ENCODE data around the gene RYR2. TPM values are rescaled to one million over a fixed set of nuclear protein-coding genes. Genes with fewer than 3 reads are reported as not detected.

Gene RYR2
- total RNA-seq, 1 donor from 2014 or later, result 7.8 TPM

DNA sequence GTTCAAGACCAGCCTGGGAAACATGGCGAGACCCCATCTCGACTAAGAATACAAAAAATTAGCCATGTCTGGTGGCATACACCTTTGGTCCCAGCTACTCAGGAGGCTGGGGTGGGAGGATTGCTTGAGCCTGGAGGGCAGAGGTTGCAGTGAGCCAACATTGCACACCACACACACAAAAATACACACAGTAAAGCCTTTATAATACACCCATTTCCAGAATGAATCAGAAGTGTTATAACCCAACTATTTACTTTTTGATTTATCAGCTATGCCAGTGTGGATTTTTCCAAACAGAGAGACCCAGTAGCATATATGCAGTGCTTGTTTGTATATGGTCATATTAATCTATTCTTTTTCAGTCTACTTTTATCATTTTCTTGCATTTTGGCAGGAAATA, 648.7 kb downstream of the RYR2 start:
- no peaks in the 10 kb centered on the region for H3K9me3 ChIP-seq
- ATAC-seq (no peak), DNase-seq (no peak)
- H3K4me1 ChIP-seq, result no peaks in the 10 kb centered on the region
- TF ChIP-seq, protein P1, sequence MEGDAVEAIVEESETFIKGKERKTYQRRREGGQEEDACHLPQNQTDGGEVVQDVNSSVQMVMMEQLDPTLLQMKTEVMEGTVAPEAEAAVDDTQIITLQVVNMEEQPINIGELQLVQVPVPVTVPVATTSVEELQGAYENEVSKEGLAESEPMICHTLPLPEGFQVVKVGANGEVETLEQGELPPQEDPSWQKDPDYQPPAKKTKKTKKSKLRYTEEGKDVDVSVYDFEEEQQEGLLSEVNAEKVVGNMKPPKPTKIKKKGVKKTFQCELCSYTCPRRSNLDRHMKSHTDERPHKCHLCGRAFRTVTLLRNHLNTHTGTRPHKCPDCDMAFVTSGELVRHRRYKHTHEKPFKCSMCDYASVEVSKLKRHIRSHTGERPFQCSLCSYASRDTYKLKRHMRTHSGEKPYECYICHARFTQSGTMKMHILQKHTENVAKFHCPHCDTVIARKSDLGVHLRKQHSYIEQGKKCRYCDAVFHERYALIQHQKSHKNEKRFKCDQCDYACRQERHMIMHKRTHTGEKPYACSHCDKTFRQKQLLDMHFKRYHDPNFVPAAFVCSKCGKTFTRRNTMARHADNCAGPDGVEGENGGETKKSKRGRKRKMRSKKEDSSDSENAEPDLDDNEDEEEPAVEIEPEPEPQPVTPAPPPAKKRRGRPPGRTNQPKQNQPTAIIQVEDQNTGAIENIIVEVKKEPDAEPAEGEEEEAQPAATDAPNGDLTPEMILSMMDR (IDR thresholded peaks at IDR 0.05), result no peak
- no peaks in the 10 kb centered on the region for H3K27me3 ChIP-seq
- H3K36me3 ChIP-seq, result no peaks in the 10 kb centered on the region
- no peak overlapping the region for H3K4me3 ChIP-seq
- intact Hi-C loops (cut with DNase I), result no loop called here
- no peak overlapping the region for H3K27ac ChIP-seq

DNA sequence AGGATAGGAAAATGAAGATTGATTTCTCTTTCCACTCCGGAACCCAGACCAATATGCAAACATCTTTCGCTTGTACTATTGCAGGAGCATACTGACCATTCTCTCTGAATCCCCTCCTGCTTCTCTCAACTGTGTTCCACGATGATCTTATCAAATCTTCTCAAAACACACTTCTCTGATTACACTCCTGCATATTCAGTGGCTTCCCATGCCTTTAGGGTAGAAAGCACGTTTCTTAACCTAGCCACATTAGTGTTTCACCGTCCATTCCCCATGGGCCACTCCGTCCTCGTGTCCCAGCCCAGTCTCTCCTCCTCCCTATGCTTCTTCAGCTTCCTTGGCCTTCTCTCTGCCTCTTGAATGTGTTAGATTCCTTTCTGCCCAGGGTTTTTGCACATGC, 650.3 kb downstream of the RYR2 start:
- intact Hi-C loops (cut with DNase I), result no loop called here

DNA sequence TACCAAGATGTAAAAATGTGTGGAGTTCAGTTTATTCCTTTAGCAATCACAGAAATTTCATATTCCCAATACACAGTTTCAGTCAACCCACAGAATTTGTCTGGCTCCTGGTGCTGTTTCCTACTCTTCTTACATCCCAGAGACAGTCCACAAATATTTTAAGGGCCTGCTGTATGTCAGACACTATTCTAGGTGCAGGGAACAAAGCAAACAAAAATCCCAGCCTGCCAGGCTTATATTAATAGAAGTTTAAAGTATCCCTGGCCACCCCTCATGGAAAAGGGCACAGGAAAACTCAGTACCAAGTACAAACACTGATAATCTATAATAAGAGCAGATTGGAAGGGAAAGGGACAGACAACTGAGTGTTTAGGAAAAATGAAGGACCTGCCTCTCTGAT, 653.9 kb downstream of the RYR2 start:
- ATAC-seq (no peak), DNase-seq (no peak)
- TF ChIP-seq, protein P1 (IDR thresholded peaks at IDR 0.05), result no peak
- Histone ChIP-seq H3K27me3 (no peaks in the 10 kb centered on the region), H3K4me1 (no peaks in the 10 kb centered on the region), H3K4me3 (no peak overlapping the region), H3K27ac (no peak overlapping the region), H3K9me3 (no peaks in the 10 kb centered on the region), H3K36me3 (no peaks in the 10 kb centered on the region)
- intact Hi-C loops (cut with DNase I), result no loop called here

More for the DNA sequence above, 650.3 kb downstream of the RYR2 start:
- H3K36me3 ChIP-seq, result no peaks in the 10 kb centered on the region
- no peak overlapping the region for H3K4me3 ChIP-seq
- ATAC-seq (no peak), DNase-seq (no peak)
- TF ChIP-seq, protein P1 (IDR thresholded peaks at IDR 0.05), result no peak
- H3K4me1 ChIP-seq, result no peaks in the 10 kb centered on the region
- H3K27ac ChIP-seq, result no peak overlapping the region
- H3K9me3 ChIP-seq, result no peaks in the 10 kb centered on the region
- no peaks in the 10 kb centered on the region for H3K27me3 ChIP-seq

DNA sequence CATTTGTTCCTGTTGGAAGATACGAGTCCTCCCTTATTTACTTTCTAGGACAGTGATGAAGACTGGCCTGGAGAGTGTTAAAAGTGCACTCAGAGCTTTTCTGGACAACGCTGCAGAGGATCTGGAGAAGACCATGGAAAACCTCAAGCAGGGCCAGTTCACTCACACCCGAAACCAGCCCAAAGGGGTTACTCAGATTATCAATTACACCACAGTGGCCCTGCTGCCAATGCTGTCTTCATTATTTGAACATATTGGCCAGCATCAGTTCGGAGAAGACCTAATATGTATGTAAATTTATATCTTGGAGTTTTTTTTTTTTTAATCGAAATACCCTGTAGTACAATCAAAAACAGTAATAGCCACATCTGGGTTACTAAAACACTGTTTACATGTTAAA, 658.2 kb downstream of the RYR2 start:
- DNase-seq (no peak), ATAC-seq (no peak)
- TF ChIP-seq, protein P1 (IDR thresholded peaks at IDR 0.05), result no peak
- Histone ChIP-seq H3K27ac (no peak overlapping the region), H3K36me3 (no peaks in the 10 kb centered on the region), H3K9me3 (no peaks in the 10 kb centered on the region), H3K4me1 (no peaks in the 10 kb centered on the region), H3K4me3 (no peak overlapping the region), H3K27me3 (no peaks in the 10 kb centered on the region)
- intact Hi-C loops (cut with DNase I), result no loop called here

DNA sequence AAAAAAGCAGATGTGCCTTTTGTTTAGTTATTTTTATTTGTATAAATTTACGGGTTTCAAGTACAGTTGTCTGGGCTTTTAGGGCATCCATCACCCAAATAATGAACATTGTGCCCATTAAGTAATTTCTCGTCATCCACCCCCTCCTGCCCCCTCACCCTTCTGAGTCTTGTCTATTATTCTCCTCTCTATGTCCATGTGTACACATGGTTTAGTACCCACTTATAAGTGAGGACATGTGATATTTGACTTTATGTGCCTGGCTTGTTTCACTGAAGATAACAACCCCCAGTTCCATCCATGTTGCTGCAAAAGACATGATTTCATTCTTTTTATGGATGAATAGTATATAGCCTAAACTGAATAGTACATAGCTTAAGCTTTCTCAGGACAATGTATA, 659.5 kb downstream of the RYR2 start:
- intact Hi-C loops (cut with DNase I), result no loop called here

More for the DNA sequence above, 659.5 kb downstream of the RYR2 start:
- Histone ChIP-seq H3K9me3 (no peaks in the 10 kb centered on the region), H3K4me3 (no peak overlapping the region), H3K27ac (no peak overlapping the region), H3K36me3 (no peaks in the 10 kb centered on the region), H3K4me1 (no peaks in the 10 kb centered on the region), H3K27me3 (no peaks in the 10 kb centered on the region)
- TF ChIP-seq, protein P1 (IDR thresholded peaks at IDR 0.05), result no peak
- no peak for DNase-seq
- no peak for ATAC-seq
